ENCODE data around the gene L1CAM. TPM values are rescaled to one million over a fixed set of nuclear protein-coding genes. Genes with fewer than 3 reads are reported as not detected.

The L1CAM gene
- polyA plus RNA-seq, 3 donors from 2014 or later, result not detected

GRCh38 chrX:153905481-153906095 is 19.6 kb upstream of the L1CAM start:
- H3K9me3 Mint-ChIP-seq, result no peaks in the 10 kb centered on the region
- no peak for DNase-seq
- H3K36me3 Mint-ChIP-seq, result no peaks in the 10 kb centered on the region
- peaks cover 3 to 16% (median 12%) of the 10 kb centered on the region in 3 donors for H3K27me3 Mint-ChIP-seq (ENCODE audit: low read depth in 3 of 3)
- peaks cover 48 to 51% of the 10 kb centered on the region in 2 donors for H3K4me1 Mint-ChIP-seq
- peak overlapping the region; percentile 84 to 95 (median 91) for H3K27ac Mint-ChIP-seq
- H3K4me3 Mint-ChIP-seq, result peak overlapping the region; percentile 60 to 81 (median 69)

DNA sequence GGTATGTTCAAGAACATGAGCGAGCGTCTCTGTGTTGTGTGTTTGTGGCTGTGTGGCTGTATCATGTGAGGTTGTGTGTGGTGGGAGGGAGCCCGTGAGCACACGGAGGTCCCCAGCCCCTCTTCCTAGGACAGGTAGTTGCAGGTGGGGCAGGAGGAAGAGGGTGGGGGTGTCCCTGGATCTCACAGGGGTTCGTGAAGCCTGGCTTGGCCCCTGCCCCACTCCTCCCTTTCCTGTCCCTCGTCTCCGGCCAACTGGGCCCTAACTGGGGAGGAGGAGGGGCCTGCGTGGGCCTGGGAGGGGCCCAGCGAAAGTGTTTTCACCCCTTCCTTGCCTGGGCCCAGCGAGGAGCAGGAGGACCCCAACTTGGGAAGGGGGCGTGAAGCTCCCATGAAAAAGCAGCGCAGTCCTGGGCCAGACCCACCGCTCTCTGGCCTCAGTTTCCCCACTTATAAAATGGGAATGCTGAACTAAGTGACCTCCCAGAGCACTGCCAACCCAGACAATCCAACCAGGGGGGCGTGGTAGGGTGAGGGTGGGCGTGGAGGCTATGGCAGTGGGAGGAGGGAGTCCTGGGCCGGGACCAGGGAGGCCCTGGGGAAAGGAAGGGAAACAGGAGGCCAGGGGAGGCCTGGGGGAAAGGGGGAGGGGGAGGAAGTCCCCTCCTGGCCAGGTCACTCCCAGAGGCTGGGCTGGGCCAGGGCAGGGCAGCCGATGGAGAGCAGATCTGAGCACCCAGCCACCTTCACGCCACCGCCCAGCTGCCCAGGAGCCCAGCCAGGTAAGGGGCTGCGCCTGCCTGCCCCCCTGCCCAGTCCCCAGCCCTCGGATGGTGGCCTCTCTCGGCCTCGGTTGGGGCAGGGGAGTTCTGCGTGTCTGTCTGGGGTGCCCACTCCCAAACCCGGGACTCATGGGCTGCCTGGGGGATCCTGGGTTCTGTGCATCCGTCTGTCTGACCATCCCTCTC is 18.3 kb upstream of the L1CAM start, which contains the start of gene AVPR2:
AVPR2 (plus strand) TSS at position 683 of the 967 bp plus-strand sequence. CDS start 473 bp downstream, outside the sequence.
- Mint-ChIP-seq H3K27me3 (ENCODE audit: low read depth in 3 of 3) (peaks cover 3 to 16% (median 12%) of the 10 kb centered on the region in 3 donors), H3K9me3 (no peaks in the 10 kb centered on the region), H3K4me3 (peak within 1 kb of the TSS; percentile 28 to 80 (median 66)), H3K36me3 (no peaks in the 10 kb centered on the region), H3K4me1 (peaks cover 50 to 53% of the 10 kb centered on the region in 2 donors), H3K27ac (peak within 1 kb of the TSS in 5 of 6 donors; percentile 86 to 94 (median 88))
- no peak for DNase-seq

DNA sequence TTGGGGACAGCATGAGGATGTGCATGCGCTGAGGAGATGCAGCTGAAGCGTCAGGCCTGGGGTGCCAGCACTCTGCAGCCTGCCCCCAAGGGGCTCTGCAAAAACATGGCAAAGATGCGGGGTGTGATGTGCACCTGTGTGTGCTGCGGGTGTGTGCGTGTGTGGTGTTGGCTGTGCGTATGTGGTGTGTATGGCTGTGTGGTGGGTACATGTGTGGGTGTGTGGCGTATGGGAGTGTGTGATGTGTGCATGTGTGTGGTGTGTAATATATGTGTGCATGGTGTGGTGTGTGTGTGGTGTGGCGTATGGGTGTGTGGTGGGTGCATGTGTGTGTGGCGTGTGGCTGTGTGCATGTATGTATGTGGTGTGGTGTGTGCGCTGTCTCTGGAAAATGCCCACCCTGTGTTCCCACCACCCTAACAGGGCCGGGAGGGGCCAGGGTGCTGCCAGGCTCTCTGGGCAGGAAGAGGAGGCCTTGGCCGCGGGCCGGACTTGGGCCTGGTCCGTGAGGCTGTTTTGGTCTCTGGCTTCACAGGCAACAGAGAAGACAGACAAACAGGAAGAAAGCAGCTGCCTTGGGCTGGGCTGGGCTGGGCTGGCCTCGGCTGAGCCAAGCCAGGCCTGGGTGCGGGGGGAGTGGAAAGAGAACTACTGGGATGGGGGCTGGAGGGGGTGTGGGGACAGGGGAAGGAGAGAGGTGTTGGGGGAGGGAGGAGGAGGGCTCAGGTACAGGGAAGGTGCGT is 17.4 kb upstream of the L1CAM start:
- peaks cover 3 to 16% (median 14%) of the 10 kb centered on the region in 3 donors for H3K27me3 Mint-ChIP-seq (ENCODE audit: low read depth in 3 of 3)
- H3K4me1 Mint-ChIP-seq, result peaks cover 50 to 53% of the 10 kb centered on the region in 2 donors
- H3K36me3 Mint-ChIP-seq, result no peaks in the 10 kb centered on the region
- peak overlapping the region; percentile 12 to 77 (median 60) for H3K4me3 Mint-ChIP-seq
- DNase-seq, result peak in 1 of 3 donors; percentile 28
- H3K27ac Mint-ChIP-seq, result peak overlapping the region in 5 of 6 donors; percentile 79 to 90 (median 86)
- no peaks in the 10 kb centered on the region for H3K9me3 Mint-ChIP-seq

DNA sequence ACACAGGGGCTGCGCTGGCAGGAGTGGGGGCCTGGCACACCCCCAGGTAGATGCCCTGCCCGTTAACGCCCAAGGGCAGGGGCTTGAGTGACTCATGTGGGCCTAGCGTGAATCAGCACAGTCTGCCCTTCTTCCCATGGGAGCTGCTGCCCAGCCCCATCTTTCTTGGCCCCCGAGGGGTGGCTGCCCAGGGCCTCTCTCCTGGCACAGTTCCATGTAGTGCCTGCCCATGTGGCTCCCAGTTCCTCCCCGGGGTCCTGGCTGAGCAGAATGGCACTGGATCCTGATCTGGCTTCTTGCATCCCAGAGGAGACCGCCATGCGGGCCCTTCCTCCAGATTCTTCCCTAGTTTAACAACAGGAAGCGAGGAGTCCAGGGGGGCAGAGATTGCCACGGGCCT is 16.4 kb upstream of the L1CAM start:
- H3K36me3 Mint-ChIP-seq, result no peaks in the 10 kb centered on the region
- H3K9me3 Mint-ChIP-seq, result no peaks in the 10 kb centered on the region
- peaks cover 3 to 16% (median 14%) of the 10 kb centered on the region in 3 donors for H3K27me3 Mint-ChIP-seq (ENCODE audit: low read depth in 3 of 3)
- peaks cover 48 to 53% of the 10 kb centered on the region in 2 donors for H3K4me1 Mint-ChIP-seq
- no peak for DNase-seq
- H3K27ac Mint-ChIP-seq, result peak overlapping the region in 1 of 6 donors; percentile 40
- no peak overlapping the region for H3K4me3 Mint-ChIP-seq

DNA sequence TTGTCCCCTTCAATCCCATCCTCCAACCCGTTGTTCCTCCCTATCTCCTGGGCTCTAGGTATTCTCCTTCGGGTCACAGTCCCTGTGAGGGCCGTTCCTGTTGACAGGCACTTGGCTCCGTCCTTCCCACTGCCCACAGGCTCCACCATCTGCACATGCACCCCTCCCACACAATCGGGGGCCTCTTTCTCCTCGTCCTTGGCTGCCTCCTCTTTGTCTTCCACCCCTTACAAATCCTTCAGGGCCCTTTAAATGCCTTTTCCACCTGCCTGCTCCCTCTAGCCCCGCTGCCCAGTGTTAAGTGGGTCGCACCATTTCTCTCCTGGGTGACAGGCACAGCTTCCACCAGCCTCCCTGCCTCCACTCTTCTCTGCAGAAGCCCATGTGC is 15.8 kb upstream of the L1CAM start:
- peaks cover 3 to 16% (median 14%) of the 10 kb centered on the region in 3 donors for H3K27me3 Mint-ChIP-seq (ENCODE audit: low read depth in 3 of 3)
- peak overlapping the region in 4 of 6 donors; percentile 7 to 62 (median 56) for H3K27ac Mint-ChIP-seq
- DNase-seq, result no peak
- peak overlapping the region in 3 of 5 donors; percentile 29 to 76 (median 37) for H3K4me3 Mint-ChIP-seq
- peaks cover 43 to 49% of the 10 kb centered on the region in 2 donors for H3K4me1 Mint-ChIP-seq
- no peaks in the 10 kb centered on the region for H3K36me3 Mint-ChIP-seq
- H3K9me3 Mint-ChIP-seq, result no peaks in the 10 kb centered on the region

GRCh38 chrX:153900831-153901752 is 15.1 kb upstream of the L1CAM start:
- H3K27me3 Mint-ChIP-seq (ENCODE audit: low read depth in 3 of 3), result peaks cover 4 to 11% (median 11%) of the 10 kb centered on the region in 3 donors
- H3K9me3 Mint-ChIP-seq, result no peaks in the 10 kb centered on the region
- H3K36me3 Mint-ChIP-seq, result no peaks in the 10 kb centered on the region
- peak; percentile 58 to 60 (median 60) for DNase-seq
- peak overlapping the region in 4 of 6 donors; percentile 7 to 81 (median 68) for H3K27ac Mint-ChIP-seq
- peak overlapping the region; percentile 29 to 76 (median 48) for H3K4me3 Mint-ChIP-seq
- H3K4me1 Mint-ChIP-seq, result peaks cover 36 to 43% of the 10 kb centered on the region in 2 donors

- Mint-ChIP-seq H3K4me1 (peaks cover 15 to 19% of the 10 kb centered on the region in 2 donors), H3K27ac (no peak overlapping the region), H3K9me3 (no peaks in the 10 kb centered on the region), H3K27me3 (ENCODE audit: low read depth in 3 of 3) (peaks cover 1 to 16% (median 4%) of the 10 kb centered on the region in 3 donors), H3K4me3 (no peak overlapping the region), H3K36me3 (no peaks in the 10 kb centered on the region)
- DNase-seq, result no peak
Observed at GRCh38 chrX:153897899-153898298, 11.9 kb upstream of the L1CAM start.

DNA sequence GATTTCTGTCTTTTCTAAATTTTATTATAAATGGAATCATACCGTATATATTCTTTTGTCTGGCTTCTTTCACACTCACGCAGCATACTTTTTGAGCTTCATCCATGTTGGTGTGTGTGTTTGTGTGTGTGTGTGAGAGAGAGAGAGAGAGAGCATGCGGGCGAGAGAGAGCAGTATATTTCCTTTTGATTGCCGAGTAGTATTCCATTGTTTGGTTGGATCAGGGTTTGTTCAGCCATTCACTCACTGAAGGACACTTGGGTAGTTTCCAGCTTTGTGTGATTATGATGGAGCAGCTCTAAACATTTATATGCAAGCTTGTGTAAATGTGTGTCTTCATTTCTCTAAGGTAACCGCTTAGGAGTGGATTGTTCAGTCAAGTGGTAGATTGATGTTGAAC is 3.1 kb upstream of the L1CAM start:
- Mint-ChIP-seq H3K27ac (no peak overlapping the region), H3K9me3 (no peaks in the 10 kb centered on the region), H3K4me3 (no peak overlapping the region), H3K36me3 (peaks cover 0 to 4% (median 0%) of the 10 kb centered on the region in 3 donors), H3K27me3 (ENCODE audit: low read depth in 3 of 3) (peaks cover 9 to 31% (median 12%) of the 10 kb centered on the region in 3 donors), H3K4me1 (peaks cover 0 to 4% of the 10 kb centered on the region in 2 donors)
- DNase-seq, result no peak

GRCh38 chrX:153888344-153888743 is 2.4 kb upstream of the L1CAM start:
- no peak overlapping the region for H3K27ac Mint-ChIP-seq
- DNase-seq, result no peak
- H3K4me1 Mint-ChIP-seq, result peaks cover 0 to 4% of the 10 kb centered on the region in 2 donors
- H3K27me3 Mint-ChIP-seq (ENCODE audit: low read depth in 3 of 3), result peaks cover 9 to 23% (median 13%) of the 10 kb centered on the region in 3 donors
- H3K9me3 Mint-ChIP-seq, result no peaks in the 10 kb centered on the region
- no peak overlapping the region for H3K4me3 Mint-ChIP-seq
- peaks cover 0 to 4% (median 0%) of the 10 kb centered on the region in 3 donors for H3K36me3 Mint-ChIP-seq

DNA sequence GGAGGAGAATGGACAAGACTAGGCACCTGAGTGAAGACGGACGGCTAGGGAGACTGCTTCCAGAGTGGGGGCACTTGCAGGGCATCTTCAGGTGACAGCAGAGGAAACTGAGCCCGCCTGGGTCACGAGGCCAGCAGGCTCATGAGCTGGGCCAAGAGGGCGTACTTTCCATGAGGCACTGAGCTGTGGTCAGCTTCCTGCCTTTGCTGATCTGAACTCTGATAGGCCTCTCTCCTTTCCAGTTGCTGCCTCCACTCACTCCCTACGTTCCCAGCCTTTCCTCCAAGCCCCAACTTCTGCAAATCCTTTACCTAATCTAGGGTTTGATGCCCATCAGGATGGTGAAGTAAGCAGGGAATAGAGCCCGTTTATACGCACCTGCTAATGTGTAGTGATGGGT is 1.4 kb upstream of the L1CAM start:
- Mint-ChIP-seq H3K27ac (no peak overlapping the region), H3K9me3 (no peaks in the 10 kb centered on the region), H3K27me3 (ENCODE audit: low read depth in 3 of 3) (peaks cover 9 to 19% (median 13%) of the 10 kb centered on the region in 3 donors), H3K4me1 (peaks cover 0 to 4% of the 10 kb centered on the region in 2 donors), H3K4me3 (peak overlapping the region in 3 of 5 donors; percentile 18 to 44 (median 21)), H3K36me3 (peaks cover 0 to 4% (median 0%) of the 10 kb centered on the region in 3 donors)
- DNase-seq, result no peak

- H3K4me3 Mint-ChIP-seq, result peak overlapping the region in 1 of 5 donors; percentile 29
- H3K27ac Mint-ChIP-seq, result no peak overlapping the region
- H3K27me3 Mint-ChIP-seq (ENCODE audit: low read depth in 3 of 3), result peaks cover 9 to 15% (median 13%) of the 10 kb centered on the region in 3 donors
Observed at GRCh38 chrX:153886915-153887314, 942 bp upstream of the L1CAM start.

DNA sequence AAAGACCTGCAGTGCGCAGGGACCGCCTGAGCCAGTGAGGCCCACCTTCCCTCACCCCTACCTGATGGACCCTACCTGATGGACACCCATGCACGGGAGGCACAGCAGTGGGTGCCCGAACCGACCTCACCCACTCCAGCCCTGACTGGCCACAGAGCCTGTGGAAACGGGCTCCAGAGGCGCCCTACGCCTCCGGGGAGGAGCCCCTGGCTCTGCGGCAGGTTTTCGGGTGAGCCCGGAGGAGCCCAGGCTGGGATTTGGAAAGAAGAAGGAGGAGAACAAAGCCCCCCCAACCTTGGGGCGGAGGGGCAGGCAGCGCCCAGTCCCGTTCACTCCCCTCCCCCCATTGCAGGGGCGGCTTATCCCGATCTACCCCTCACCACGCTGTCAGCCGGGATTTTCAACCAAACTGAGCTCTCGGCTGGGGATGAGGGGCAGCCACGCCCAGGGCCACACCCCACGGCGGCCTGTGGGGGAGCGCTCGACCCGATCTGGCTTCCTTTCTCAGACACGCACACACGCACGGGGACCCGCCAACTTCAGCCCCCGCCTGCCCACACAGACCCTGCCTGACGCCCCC is 675 bp downstream of the L1CAM start:
- peaks cover 0 to 4% (median 0%) of the 10 kb centered on the region in 3 donors for H3K36me3 Mint-ChIP-seq
- no peak for DNase-seq
- peaks cover 0 to 4% of the 10 kb centered on the region in 2 donors for H3K4me1 Mint-ChIP-seq
- H3K9me3 Mint-ChIP-seq, result no peaks in the 10 kb centered on the region
- H3K27me3 Mint-ChIP-seq (ENCODE audit: low read depth in 3 of 3), result peaks cover 9 to 15% (median 15%) of the 10 kb centered on the region in 3 donors
- H3K4me3 Mint-ChIP-seq, result peak overlapping the region in 3 of 5 donors; percentile 21 to 29 (median 23)
- H3K27ac Mint-ChIP-seq, result no peak overlapping the region

More at GRCh38 chrX:153886915-153887314, 942 bp upstream of the L1CAM start:
- DNase-seq, result no peak
- peaks cover 0 to 4% of the 10 kb centered on the region in 2 donors for H3K4me1 Mint-ChIP-seq
- H3K36me3 Mint-ChIP-seq, result peaks cover 0 to 4% (median 0%) of the 10 kb centered on the region in 3 donors
- H3K9me3 Mint-ChIP-seq, result no peaks in the 10 kb centered on the region
